Measurements from ENCODE around the gene TRMT112. TPM values are rescaled to one million over a fixed set of nuclear protein-coding genes. Genes with fewer than 3 reads are reported as not detected.

The TRMT112 gene
- total and polyA plus RNA-seq, 2 of the 8 experiments (the other 6 are each of a cell fraction or from before 2014, with no cell fraction given), result 300 to 650 TPM

DNA sequence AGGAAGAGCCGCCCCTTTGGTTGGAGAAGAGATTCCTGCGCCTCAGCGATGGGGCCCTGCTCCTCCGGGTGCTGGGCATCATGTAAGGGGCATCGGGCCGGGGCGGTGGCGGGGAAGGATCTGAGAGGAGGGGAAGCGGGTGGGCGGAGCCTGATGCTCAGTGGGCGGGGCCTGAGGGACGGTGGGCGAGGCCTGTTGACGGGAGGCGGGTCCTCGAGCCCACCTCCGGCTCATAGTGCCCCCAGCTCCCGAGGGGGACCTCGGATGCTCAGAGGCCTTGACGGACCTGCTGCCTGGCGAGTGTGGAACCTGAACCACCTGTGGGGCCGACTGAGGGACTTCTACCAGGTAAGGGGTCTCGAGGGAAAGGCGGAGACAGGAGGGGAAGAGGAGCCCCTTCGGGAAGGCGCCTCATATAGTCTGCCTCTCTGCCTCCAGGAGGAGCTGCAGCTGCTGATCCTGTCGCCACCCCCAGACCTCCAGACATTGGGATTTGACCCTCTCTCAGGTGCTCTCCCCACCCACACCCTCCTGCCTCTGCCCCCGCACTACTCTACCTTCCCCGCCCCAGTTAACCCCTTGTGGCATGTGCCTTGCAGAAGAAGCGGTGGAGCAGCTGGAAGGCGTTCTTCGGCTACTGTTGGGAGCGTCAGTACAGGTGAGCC is 23.4 kb upstream of the TRMT112 start (continued):
- TF ChIP-seq TBP (IDR thresholded peaks at IDR 0.05; ENCODE audit: low read depth, low read length) (peak; percentile 11; the same call in 1 of the 2 replicates), NANOG (IDR thresholded peaks at IDR 0.05; ENCODE audit: insufficient read depth, low read depth, low read length, poor library complexity, severe bottlenecking) (no peak), KDM1A (IDR thresholded peaks at IDR 0.05; ENCODE audit: borderline replicate concordance, low read length) (peak; percentile 43; the same call in 1 of the 2 replicates), RAD21 (IDR thresholded peaks at IDR 0.05 in 1 of 2, conservative IDR thresholded peaks at IDR 0.05 in 1 of 2; ENCODE audit: low read depth in 2 of 2, low read length in 2 of 2) (peak; percentile 16 to 26; a peak in 2 of 4 replicates), KDM4A (IDR thresholded peaks at IDR 0.05; ENCODE audit: low read depth, low read length, severe bottlenecking) (peak; percentile 93), GABPA (IDR thresholded peaks at IDR 0.05; ENCODE audit: borderline replicate concordance, insufficient read depth, low read length) (peak; percentile 24; the same call in 1 of the 2 replicates), CTCF (IDR thresholded peaks at IDR 0.05; ENCODE audit: control extremely low read depth in 1 of 3, insufficient read depth in 1 of 3, low read depth in 1 of 3, low read length in 3 of 3) (peak in 2 of 3 experiments; percentile 26 to 52; a peak in 3 of 4 replicates), SP1 (IDR thresholded peaks at IDR 0.05; ENCODE audit: low read depth, low read length) (peak; percentile 70; the same call in 1 of the 2 replicates)
